ENCODE data around the gene OLFML2A. TPM values are rescaled to one million over a fixed set of nuclear protein-coding genes. Genes with fewer than 3 reads are reported as not detected.
A peak's percentile ranks its signal among the peaks of the same experiment; 100 is the strongest.

The OLFML2A gene
- total RNA-seq, 1 donor from 2014 or later = 9.6 TPM

GRCh38 chr9:124852829-124853531 is 76.0 kb downstream of the OLFML2A start, which contains the start of gene WDR38:
WDR38 (plus strand) TSS chr9:124853460; CDS start chr9:124853532, 72 bp downstream.
- DNase-seq (ENCODE audit: low spot score) = peak; percentile 74

- no peak for DNase-seq (ENCODE audit: low spot score)
These were observed 76.7 kb downstream of the OLFML2A start for GRCh38 chr9:124853605-124854143.

- no peak for DNase-seq (ENCODE audit: low spot score)
These were observed 77.2 kb downstream of the OLFML2A start for GRCh38 chr9:124854161-124854560.

- DNase-seq (ENCODE audit: low spot score) = no peak
These were observed 77.9 kb downstream of the OLFML2A start for GRCh38 chr9:124854822-124855221.

- no peak for DNase-seq (ENCODE audit: low spot score)
These were observed 78.6 kb downstream of the OLFML2A start for GRCh38 chr9:124855566-124855943.

- DNase-seq (ENCODE audit: low spot score) = no peak
These were observed 79.2 kb downstream of the OLFML2A start for GRCh38 chr9:124855944-124856765.

GRCh38 chr9:124857533-124858162 is 80.7 kb downstream of the OLFML2A start:
- DNase-seq (ENCODE audit: low spot score) = no peak

- DNase-seq (ENCODE audit: low spot score) = no peak
These were observed 81.6 kb downstream of the OLFML2A start for GRCh38 chr9:124858330-124859046.

- no peak for DNase-seq (ENCODE audit: low spot score)
These were observed 83.1 kb downstream of the OLFML2A start for GRCh38 chr9:124859803-124860581.

- no peak for DNase-seq (ENCODE audit: low spot score)
These were observed 83.8 kb downstream of the OLFML2A start for GRCh38 chr9:124860582-124861341.

GRCh38 chr9:124861342-124862229 is 84.7 kb downstream of the OLFML2A start, which contains the start of the genes ARPC5L and RPL35:
ARPC5L (plus strand) TSS chr9:124862130; CDS start chr9:124869291, 7,161 bp downstream.
RPL35 (minus strand) TSS chr9:124861957; CDS start chr9:124861912, 45 bp downstream.
- peak; percentile 94 for DNase-seq (ENCODE audit: low spot score)

GRCh38 chr9:124863371-124863871 is 86.5 kb downstream of the OLFML2A start:
- DNase-seq (ENCODE audit: low spot score) = no peak

Other genes with a start within 250 kb of the OLFML2A start
- 0.72 TPM for gene NR6A1, start 5.8 kb upstream of the OLFML2A start, total RNA-seq (ENCODE audit: insufficient read depth, low replicate concordance)
- not detected for gene WDR38, start 76.3 kb downstream of the OLFML2A start, total RNA-seq (ENCODE audit: insufficient read depth, low replicate concordance)
- gene RPL35, start 84.8 kb downstream of the OLFML2A start, total RNA-seq (ENCODE audit: insufficient read depth, low replicate concordance) = 1,684 TPM
- 10.1 TPM for gene ARPC5L, start 85.0 kb downstream of the OLFML2A start, total RNA-seq (ENCODE audit: insufficient read depth, low replicate concordance)
- gene GOLGA1, start 163.9 kb downstream of the OLFML2A start, total RNA-seq (ENCODE audit: insufficient read depth, low replicate concordance) = 12.3 TPM